IMR-90 (cell line): ENCODE results near the gene TGM5. TPM values are rescaled to one million over a fixed set of nuclear protein-coding genes. Genes with fewer than 3 reads are reported as not detected.
A peak's percentile ranks its signal among the peaks of the same experiment; 100 is the strongest.

Experiments used
- ATAC-seq: fragments of 200-7000 bp; cut with Tn5 transposase; 2 replicates; pipeline ENCODE4 v1.9.1; 2020; ENCODE audit warnings: low read depth, mild to moderate bottlenecking, moderate library complexity
- BruUV-seq: library from RNA; stranded (reverse); fragments of 400-500 nt; replicated peaks from 2 replicates; lab custom pipeline; 2021; lab: Mats Ljungman, UMichigan
- CTCF ChIA-PET: fragments of 300-600 bp; formaldehyde crosslinking; extraction: SDS; loops from one replicate; lab custom pipeline; 2021; ENCODE audit warnings: antibody characterized with exemption; lab: Yijun Ruan, JAX
- POLR2A ChIA-PET: fragments of 300-600 bp; sonication (Branson Sonifier 250); formaldehyde crosslinking; loops from one replicate; lab custom pipeline; 2022; ENCODE audit warnings: antibody characterized with exemption; ENCODE audit not compliant: unreplicated experiment; lab: Charles Lee
- DNase-seq: peaks from one replicate; pipeline ENCODE4 v3.0.0; 2013
- H2AFZ ChIP-seq: replicated peaks from 2 replicates; pipeline ENCODE3; 2013; ENCODE audit warnings: low read length, mild to moderate bottlenecking; ENCODE audit not compliant: poor library complexity
- H2AK5ac ChIP-seq: 2 replicates; pipeline ENCODE4 v1.6.1; 2013; ENCODE audit warnings: low read depth, low read length, inconsistent platforms
- H2AK9ac ChIP-seq: replicated peaks from 2 replicates; pipeline ENCODE3; 2013; ENCODE audit warnings: mild to moderate bottlenecking, low read depth, low read length, moderate library complexity; ENCODE audit not compliant: poor library complexity
- H2BK120ac ChIP-seq: 2 replicates; pipeline ENCODE4 v1.6.1; 2013; ENCODE audit warnings: low read depth, low read length, inconsistent platforms
- H2BK15ac ChIP-seq: 3 replicates; pipeline ENCODE4 v1.6.1; 2013; ENCODE audit warnings: low read depth, low read length, inconsistent platforms
- H2BK20ac ChIP-seq: 2 replicates; pipeline ENCODE4 v1.6.1; 2013; ENCODE audit warnings: low read depth, mild to moderate bottlenecking, inconsistent platforms, low read length, moderate library complexity
- H2BK5ac ChIP-seq: 2 replicates; pipeline ENCODE4 v1.6.1; 2013; ENCODE audit warnings: mild to moderate bottlenecking, low read depth, low read length, inconsistent platforms; ENCODE audit not compliant: poor library complexity, severe bottlenecking
- H3K14ac ChIP-seq: replicated peaks from 2 replicates; pipeline ENCODE4 v1.6.1; 2013; ENCODE audit warnings: low read depth, low read length, inconsistent platforms
- H3K18ac ChIP-seq: 2 replicates; pipeline ENCODE4 v1.6.1; 2013; ENCODE audit warnings: low read depth, low read length, control low read depth
- H3K23ac ChIP-seq: 2 replicates; pipeline ENCODE4 v1.6.1; 2013; ENCODE audit warnings: low read depth, low read length, inconsistent platforms
- H3K27ac ChIP-seq: 2 replicates; pipeline ENCODE4 v1.5.1; 2013; ENCODE audit warnings: mild to moderate bottlenecking, control low read depth, low read length; ENCODE audit not compliant: insufficient read depth
- H3K27me3 ChIP-seq: 2 replicates; pipeline ENCODE4 v1.6.1; 2013; ENCODE audit warnings: low read length; ENCODE audit not compliant: control insufficient read depth, insufficient read depth
- H3K36me3 ChIP-seq: 2 replicates; pipeline ENCODE4 v1.6.1; 2013; ENCODE audit warnings: low read length, mixed read lengths; ENCODE audit not compliant: control insufficient read depth, insufficient read depth
- H3K4ac ChIP-seq: 2 replicates; pipeline ENCODE4 v1.6.1; 2013; ENCODE audit warnings: low read depth, low read length, inconsistent platforms
- H3K4me1 ChIP-seq: 2 replicates; pipeline ENCODE4 v1.6.1; 2013; ENCODE audit warnings: low read length, mixed read lengths; ENCODE audit not compliant: control insufficient read depth, insufficient read depth
- H3K4me2 ChIP-seq: 2 replicates; pipeline ENCODE4 v1.6.1; 2013; ENCODE audit warnings: low read depth, mild to moderate bottlenecking, control low read depth, low read length, moderate library complexity
- H3K4me3 ChIP-seq: 2 replicates; pipeline ENCODE4 v1.5.1; 2013; ENCODE audit warnings: low read depth, mild to moderate bottlenecking, control low read depth, low read length, moderate library complexity; ENCODE audit not compliant: insufficient read depth
- H3K56ac ChIP-seq: 2 replicates; pipeline ENCODE4 v1.6.1; 2013; ENCODE audit warnings: low read length, inconsistent platforms; ENCODE audit not compliant: insufficient read depth; ENCODE audit errors: extremely low read depth
- H3K79me1 ChIP-seq, 2 experiments: 2 replicates each; pipeline ENCODE4 v1.6.1; 2013; ENCODE audit warnings: low read length in 2 of 2, inconsistent platforms in 1 of 2, low read depth in 1 of 2
- H3K9ac ChIP-seq: 2 replicates; pipeline ENCODE4 v1.6.1; 2013; ENCODE audit warnings: low read depth, low read length, control low read depth
- H3K9me1 ChIP-seq: 2 replicates; pipeline ENCODE4 v1.6.1; 2013; ENCODE audit warnings: low read length, inconsistent platforms; ENCODE audit not compliant: insufficient read depth
- H3K9me3 ChIP-seq: 2 replicates; pipeline ENCODE4 v1.6.1; 2013; ENCODE audit warnings: low read length; ENCODE audit not compliant: control insufficient read depth, insufficient read depth
- H4K20me1 ChIP-seq: 2 replicates; pipeline ENCODE4 v1.6.1; 2013; ENCODE audit warnings: low read length, inconsistent platforms; ENCODE audit not compliant: insufficient read depth
- H4K5ac ChIP-seq: 2 replicates; pipeline ENCODE4 v1.6.1; 2013; ENCODE audit warnings: mild to moderate bottlenecking, low read depth, low read length, control low read depth
- H4K8ac ChIP-seq, 2 experiments: 2 replicates each; pipeline ENCODE4 v1.6.1; 2013; ENCODE audit warnings: low read depth in 2 of 2, low read length in 2 of 2, control low read depth in 1 of 2, inconsistent platforms in 1 of 2
- H4K91ac ChIP-seq: 2 replicates; pipeline ENCODE4 v1.6.1; 2013; ENCODE audit warnings: low read depth, low read length, inconsistent platforms; ENCODE audit not compliant: insufficient read depth
- BHLHE40 ChIP-seq: fragments of 150-350 bp; IDR thresholded peaks from 2 replicates; pipeline ENCODE4 v1.6.1; 2016; ENCODE audit warnings: mild to moderate bottlenecking, low read depth, low read length
- CEBPB ChIP-seq: IDR thresholded peaks from 2 replicates; pipeline ENCODE4 v1.6.1; 2012; ENCODE audit warnings: low read depth, low read length, improper control_type of control experiment
- CHD1 ChIP-seq: IDR thresholded peaks from 2 replicates; pipeline ENCODE4 v1.6.1; 2012; ENCODE audit warnings: low read depth, low read length, improper control_type of control experiment
- ELK1 ChIP-seq: fragments of 150-350 bp; IDR thresholded peaks from 2 replicates; pipeline ENCODE4 v1.6.1; 2016; ENCODE audit warnings: low read depth, mild to moderate bottlenecking, low read length, moderate library complexity, borderline replicate concordance
- MAFK ChIP-seq: IDR thresholded peaks from 2 replicates; pipeline ENCODE4 v1.6.1; 2012; ENCODE audit warnings: low read depth, low read length, improper control_type of control experiment
- MAZ ChIP-seq: IDR thresholded peaks from 2 replicates; pipeline ENCODE4 v1.6.1; 2012; ENCODE audit warnings: low read depth, mild to moderate bottlenecking, low read length, improper control_type of control experiment, moderate library complexity, borderline replicate concordance
- MXI1 ChIP-seq: IDR thresholded peaks from 2 replicates; pipeline ENCODE4 v1.6.1; 2012; ENCODE audit warnings: low read depth, mild to moderate bottlenecking, low read length, moderate library complexity, borderline replicate concordance
- NFE2L2 ChIP-seq: fragments of 150-350 bp; IDR thresholded peaks from 2 replicates; pipeline ENCODE4 v1.6.1; 2016; ENCODE audit warnings: low read depth, mild to moderate bottlenecking, low read length
- POLR2A ChIP-seq: IDR thresholded peaks from 2 replicates; pipeline ENCODE4 v1.6.1; 2012; ENCODE audit warnings: mild to moderate bottlenecking, low read depth, low read length
- RAD21 ChIP-seq: IDR thresholded peaks from 2 replicates; pipeline ENCODE4 v1.6.1; 2012; ENCODE audit warnings: low read length, improper control_type of control experiment
- RCOR1 ChIP-seq: IDR thresholded peaks from 2 replicates; pipeline ENCODE4 v1.6.1; 2012; ENCODE audit warnings: mild to moderate bottlenecking, low read length, improper control_type of control experiment; ENCODE audit not compliant: insufficient replicate concordance
- RFX5 ChIP-seq: IDR thresholded peaks from 2 replicates; pipeline ENCODE4 v1.8.0; 2012; ENCODE audit warnings: low read depth, mild to moderate bottlenecking, low read length, moderate library complexity
- SMC3 ChIP-seq: fragments of 150-350 bp; IDR thresholded peaks from 2 replicates; pipeline ENCODE4 v1.6.1; 2016; ENCODE audit warnings: low read depth, mild to moderate bottlenecking, antibody characterized with exemption, low read length, moderate library complexity
- USF2 ChIP-seq: fragments of 150-350 bp; IDR thresholded peaks from 2 replicates; pipeline ENCODE4 v1.6.1; 2017; ENCODE audit warnings: mild to moderate bottlenecking, antibody characterized with exemption, low read length, low read depth
- WGBS, 2 experiments: methylation state at CpG; one replicate each; pipeline versions ENCODE4 v1.1.5 to v1.1.7; 2013; ENCODE audit warnings: missing lambda C conversion rate in 2 of 2; ENCODE audit not compliant: insufficient read length in 1 of 2; ENCODE audit errors: extremely low coverage in 2 of 2; 5-methylcytosine and 5-hydroxymethylcytosine counted together
- dilution Hi-C: fragments of 300-500 bp; cut with HindIII; formaldehyde crosslinking; loops from one replicate; pipeline ENCODE4 v1.14.3; 2018; ENCODE audit warnings: low sequenced_read_pairs; ENCODE audit not compliant: unreplicated experiment
- in situ Hi-C: fragments of 300-500 bp; cut with MboI; formaldehyde crosslinking; loops from 3 replicates; pipeline ENCODE4 v1.14.3; 2019; ENCODE audit warnings: low sequenced_read_pairs, inconsistent platforms, mixed read lengths
- intact Hi-C: fragments of 100-400 bp; cut with micrococcal nuclease; formaldehyde crosslinking; loops from 2 replicates; pipeline ENCODE4 v1.10.0; 2022
- polyA plus RNA-seq, 3 experiments: library from polyadenylated mRNA; depleted of rRNA; stranded (reverse); fragments of >200 nt; gene quantifications; 2 replicates each; pipeline ENCODE4 v1.2.3, GENCODE V29; 2012; ENCODE audit warnings: low replicate concordance in 1 of 3
- total RNA-seq: library from RNA; depleted of rRNA; stranded (reverse); fragments of >200 nt; gene quantifications from 2 replicates; pipeline ENCODE4 v1.2.3, GENCODE V29; 2012

TGM5 gene
- total and polyA plus RNA-seq, 2 of the 4 experiments (the other 2 are of a cell fraction) = not detected

GRCh38 chr15:43287254-43287653, 20.5 kb upstream of the TGM5 start:
- Histone ChIP-seq H3K23ac (no peak overlapping the region), H3K56ac (no peak overlapping the region), H4K20me1 (no peaks in the 10 kb centered on the region), H4K91ac (no peak overlapping the region), H3K14ac (no peak overlapping the region), H3K27ac (no peak overlapping the region), H3K18ac (no peak overlapping the region), H3K9me1 (no peaks in the 10 kb centered on the region), H2BK20ac (no peak overlapping the region), H3K36me3 (no peaks in the 10 kb centered on the region), H3K4ac (no peak overlapping the region), H4K5ac (no peak overlapping the region), H2BK120ac (no peak overlapping the region), H3K9me3 (no peaks in the 10 kb centered on the region), H3K9ac (no peak overlapping the region), H2AFZ (peak overlapping the region; percentile 32), H3K4me3 (no peak overlapping the region), H3K27me3 (peaks cover 33% of the 10 kb centered on the region), H2BK15ac (no peak overlapping the region), H2BK5ac (no peak overlapping the region), H3K4me2 (no peak overlapping the region), H2AK5ac (no peak overlapping the region), H3K79me1 (no peaks in the 10 kb centered on the region), H3K4me1 (peaks cover 1% of the 10 kb centered on the region; the same call in 1 of the 2 replicates), H4K8ac (no peak overlapping the region), H2AK9ac (no peak overlapping the region)
- WGBS, 2 experiments = 73% methylated on average over 7 of the region's 15 CpGs; no CpG with 5 or more reads in 1 of the 2 experiments
- TF ChIP-seq CEBPB = no peak
- no peak for TF ChIP-seq POLR2A
- no peak for TF ChIP-seq MAZ
- TF ChIP-seq RFX5 = no peak
- no peak for TF ChIP-seq ELK1
- no peak for TF ChIP-seq SMC3
- TF ChIP-seq MAFK = no peak
- TF ChIP-seq RCOR1 = no peak
- no peak for TF ChIP-seq NFE2L2
- no peak for TF ChIP-seq RAD21
- no peak for TF ChIP-seq USF2
- TF ChIP-seq CHD1 = no peak
- TF ChIP-seq BHLHE40 = no peak
- TF ChIP-seq MXI1 = no peak
- CTCF ChIA-PET = interaction anchor here (0.6 to 1.2 kb wide), 3 partner anchors 46 to 65 kb away, joined by 3 to 4 read pairs (median 4); no protein-coding TSS in a partner anchor
- dilution Hi-C loops (no loop called here), intact Hi-C loops (no loop called here), in situ Hi-C loops (no loop called here)
- POLR2A ChIA-PET = no interaction called here
- BruUV-seq = no TSS peak
- no peak for ATAC-seq
- DNase-seq = no peak
